Sigmoid colon (tissue), 4 donors: ENCODE results near the gene RNF135.

Experiments used
- CTCF ChIP-seq, 4 experiments: fragments of 450-650 bp in 3 of 4; fragments of 200-600 bp in 1 of 4; IDR thresholded peaks; one replicate each; pipeline ENCODE4 v1.5.1; 2016 to 2019; ENCODE audit warnings: antibody characterized with exemption in 4 of 4, mild to moderate bottlenecking in 3 of 4, moderate library complexity in 2 of 4
- POLR2A ChIP-seq, 2 donors: fragments of 450-650 bp; IDR thresholded peaks; one replicate each; pipeline ENCODE4 v1.6.1; 2016; ENCODE audit warnings: antibody characterized with exemption in 2 of 2, mild to moderate bottlenecking in 2 of 2, moderate library complexity in 2 of 2
- POLR2AphosphoS5 ChIP-seq, 4 donors: sonication (generic); formaldehyde crosslinking; IDR thresholded peaks; one replicate each; pipeline ENCODE4 v1.6.1; 2017; ENCODE audit warnings: antibody characterized with exemption in 4 of 4

DNA sequence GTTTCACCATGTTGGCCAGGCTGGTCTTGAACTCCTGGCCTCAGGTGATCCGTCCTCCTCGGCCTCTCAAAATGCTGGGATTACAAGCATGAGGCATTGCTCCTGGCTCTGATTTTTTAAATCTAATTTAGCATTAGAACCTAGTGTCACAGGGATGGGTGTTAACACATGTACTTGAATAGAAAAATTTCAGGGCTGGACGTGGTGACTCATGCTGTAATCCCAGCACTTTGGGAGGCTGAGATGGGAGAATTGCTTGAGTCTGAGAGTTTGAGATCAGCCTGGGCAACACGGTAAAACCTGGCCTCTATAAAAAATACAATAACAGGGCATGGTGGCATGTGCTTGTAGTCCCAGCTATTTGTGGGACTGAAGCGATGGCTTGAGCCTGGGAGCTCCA, 6.0 kb upstream of the RNF135 start:
- no peak for TF ChIP-seq CTCF (IDR thresholded peaks at IDR 0.05)
- TF ChIP-seq POLR2AphosphoS5 (IDR thresholded peaks at IDR 0.05): no peak
- no peak for TF ChIP-seq POLR2A (IDR thresholded peaks at IDR 0.05)
